Mucosa of stomach (tissue), 1 donor: ENCODE measurements around the gene RNF152.

ENCODE experiments used
- H3K27me3 ChIP-seq: one replicate; pipeline ENCODE4 v1.7.0; 2013; ENCODE audit warnings: mild to moderate bottlenecking, low read length; ENCODE audit not compliant: control insufficient read depth, insufficient read depth
- H3K36me3 ChIP-seq: one replicate; pipeline ENCODE4 v1.7.0; 2013; ENCODE audit warnings: low read length; ENCODE audit not compliant: control insufficient read depth, insufficient read depth
- H3K4me1 ChIP-seq: one replicate; pipeline ENCODE4 v1.7.0; 2013; ENCODE audit warnings: mild to moderate bottlenecking, low read length; ENCODE audit not compliant: control insufficient read depth, insufficient read depth
- H3K4me3 ChIP-seq: one replicate; pipeline ENCODE4 v1.7.0; 2013; ENCODE audit warnings: low read length
- H3K9ac ChIP-seq: one replicate; pipeline ENCODE4 v1.7.0; 2013; ENCODE audit warnings: mild to moderate bottlenecking, low read length, moderate library complexity
- H3K9me3 ChIP-seq: one replicate; pipeline ENCODE4 v1.7.0; 2013; ENCODE audit warnings: mild to moderate bottlenecking, low read length, moderate library complexity; ENCODE audit not compliant: control insufficient read depth
- donor health status: Pancreatic carcinoma.

Gene RNF152

DNA sequence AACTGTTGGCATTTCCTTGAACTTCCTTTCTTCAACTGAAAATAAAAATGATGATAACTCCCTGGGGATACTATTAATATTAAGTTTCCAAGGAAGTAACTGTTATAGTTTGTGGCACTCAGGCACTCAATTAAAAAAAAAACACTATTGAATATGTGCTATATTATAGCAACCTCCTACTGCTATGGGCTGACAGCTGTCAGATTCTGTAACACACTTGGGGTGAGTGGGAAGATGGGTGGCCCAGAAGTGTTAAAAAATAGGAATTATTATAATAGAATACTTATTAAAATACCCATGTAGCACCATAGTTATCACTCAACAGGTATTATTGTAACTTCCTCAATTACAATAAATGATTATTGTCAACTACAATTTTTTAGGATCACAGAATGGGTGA lies 130.9 kb downstream of the RNF152 start:
- Histone ChIP-seq H3K27me3 (no peaks in the 10 kb centered on the region), H3K4me1 (no peaks in the 10 kb centered on the region), H3K36me3 (no peaks in the 10 kb centered on the region), H3K9me3 (no peaks in the 10 kb centered on the region), H3K4me3 (no peak overlapping the region), H3K9ac (no peak overlapping the region)
